HG02763 (cell line): ENCODE results near the gene PTRHD1.
"Not testable (repeated sequence)": the region's sequence is repeated elsewhere in the genome, so short reads cannot be mapped to it uniquely, and the experiment has no call there.

Experiments
- ATAC-seq: cut with Tn5 transposase; IDR thresholded peaks from one replicate; pipeline ENCODE4 v1.9.1; 2021; ENCODE audit warnings: mild to moderate bottlenecking, moderate library complexity; ENCODE audit not compliant: unreplicated experiment

The PTRHD1 gene

DNA sequence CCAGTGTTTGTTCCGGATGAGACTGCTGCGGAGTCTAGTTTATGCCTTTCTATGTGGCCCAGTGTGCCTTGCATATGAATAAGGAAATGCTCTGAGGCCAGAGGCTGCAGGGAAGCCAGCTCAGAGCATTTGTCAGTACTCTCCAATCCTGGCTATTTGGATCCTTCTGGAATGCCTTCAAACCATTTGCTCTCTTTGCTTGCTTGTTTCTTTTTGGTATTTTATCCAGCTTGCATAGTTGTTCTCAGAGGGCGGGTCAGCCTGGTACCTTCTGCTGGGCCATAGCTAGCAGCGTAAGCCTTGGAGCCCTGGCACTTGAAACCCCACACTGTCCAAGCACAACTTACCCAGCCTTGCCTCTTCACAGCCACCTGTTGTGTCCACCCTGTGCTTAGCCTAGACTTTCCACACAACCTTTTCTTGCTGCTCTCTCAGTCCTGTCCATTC lies 20.5 kb upstream of the PTRHD1 start:
- ATAC-seq = no peak

DNA sequence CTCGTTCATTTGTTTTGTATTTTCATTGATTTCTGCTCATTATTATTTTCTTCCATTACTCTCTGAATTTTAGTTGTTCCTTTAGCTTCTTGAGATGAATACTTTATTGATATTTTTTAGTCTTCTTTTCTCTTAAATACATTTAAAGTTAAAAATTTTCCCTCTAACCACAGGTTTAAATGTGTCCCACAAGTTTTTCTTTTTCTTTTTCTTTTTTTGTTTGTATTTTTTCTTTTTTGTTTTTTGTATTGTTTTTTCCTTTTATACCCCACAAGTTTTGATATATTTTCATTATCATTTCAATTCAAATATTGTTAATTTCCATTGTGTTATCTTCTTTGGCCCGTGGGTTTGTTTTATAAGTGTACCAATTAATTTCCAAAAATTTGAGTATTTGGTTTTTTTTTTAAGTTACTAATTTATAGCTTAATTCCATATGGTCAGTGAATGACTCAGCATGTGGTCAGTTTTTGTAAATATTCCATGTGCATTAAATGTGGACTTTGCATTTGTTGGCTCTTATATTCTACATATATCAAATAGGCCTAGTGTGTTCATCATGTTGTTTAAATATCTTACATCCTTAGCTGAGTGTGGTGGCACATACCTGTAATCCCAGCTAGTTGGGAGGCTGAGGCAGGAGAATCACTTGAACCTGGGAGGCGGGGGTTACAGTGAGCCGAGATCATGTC lies 16.3 kb upstream of the PTRHD1 start:
- ATAC-seq = no peak

DNA sequence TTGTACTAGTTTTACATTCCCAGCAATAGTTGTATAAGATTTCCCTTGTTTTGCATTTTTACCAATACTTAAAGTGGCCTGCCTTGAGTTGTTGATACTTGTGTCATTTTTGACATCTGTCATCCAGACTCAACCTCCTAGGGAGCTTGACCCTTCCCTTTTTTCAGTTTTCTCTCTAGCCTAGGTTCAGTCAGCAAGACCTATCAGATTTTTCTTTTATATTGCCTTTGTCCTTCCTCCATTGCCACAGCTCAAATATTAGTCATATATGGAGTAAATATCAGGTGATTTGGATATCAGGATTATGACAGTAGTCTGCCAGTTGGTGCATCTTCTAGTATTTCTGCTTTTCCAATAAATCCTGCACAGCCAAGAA lies 13.5 kb upstream of the PTRHD1 start:
- ATAC-seq = no peak

DNA sequence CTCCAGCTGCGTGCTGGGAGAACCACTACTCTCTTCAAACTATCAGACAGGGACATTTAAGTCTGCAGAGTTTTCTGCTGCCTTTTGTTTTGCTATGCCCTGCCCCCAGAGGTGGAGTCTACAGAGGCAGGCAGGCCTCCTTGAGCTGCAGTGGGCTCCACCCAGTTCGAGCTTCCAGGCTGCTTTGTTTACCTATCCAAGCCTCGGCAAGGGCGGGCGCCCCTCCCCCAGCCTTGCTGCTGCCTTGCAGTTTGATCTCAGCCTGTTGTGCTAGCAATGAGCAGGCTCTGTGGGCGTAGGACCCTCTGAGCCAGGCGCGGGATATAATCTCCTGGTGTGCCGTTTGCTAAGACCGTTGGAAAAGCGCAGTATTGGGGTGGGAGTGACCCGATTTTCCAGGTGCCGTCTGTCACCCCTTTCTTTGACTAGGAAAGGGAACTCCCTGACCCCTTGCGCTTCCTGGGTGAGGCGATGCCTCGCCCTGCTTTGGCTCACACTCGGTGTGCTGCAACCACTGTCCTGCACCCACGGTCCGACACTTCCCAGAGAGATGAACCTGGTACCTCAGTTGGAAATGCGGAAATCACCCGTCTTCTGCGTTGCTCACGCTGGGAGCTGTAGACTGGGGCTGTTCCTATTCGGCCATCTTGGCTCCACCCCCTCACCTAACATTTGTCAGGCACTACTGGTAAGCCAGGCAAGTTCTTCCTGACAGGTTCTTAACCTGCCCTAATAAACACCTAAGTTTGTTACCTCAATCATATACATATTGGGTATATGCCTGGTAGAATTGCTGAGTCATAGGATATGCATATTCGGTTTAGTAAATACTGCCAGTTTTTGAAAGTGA lies 12.8 kb upstream of the PTRHD1 start:
- not testable (repeated sequence) for ATAC-seq

DNA sequence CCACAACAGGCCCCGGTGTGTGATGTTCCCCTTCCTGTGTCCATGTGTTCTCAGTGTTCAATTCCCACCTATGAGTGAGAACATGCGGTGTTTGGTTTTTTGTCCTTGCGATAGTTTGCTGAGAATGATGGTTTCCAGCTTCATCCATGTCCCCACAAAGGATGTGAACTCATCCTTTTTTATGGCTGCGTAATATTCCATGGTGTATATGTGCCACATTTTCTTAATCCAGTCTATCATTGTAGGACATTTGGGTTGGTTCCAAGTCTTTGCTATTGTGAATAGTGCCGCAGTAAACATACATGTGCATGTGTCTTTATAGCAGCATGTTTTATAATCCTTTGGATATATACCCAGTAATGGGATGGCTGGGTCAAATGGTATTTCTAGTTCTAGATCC lies 7.3 kb upstream of the PTRHD1 start:
- not testable (repeated sequence) for ATAC-seq

DNA sequence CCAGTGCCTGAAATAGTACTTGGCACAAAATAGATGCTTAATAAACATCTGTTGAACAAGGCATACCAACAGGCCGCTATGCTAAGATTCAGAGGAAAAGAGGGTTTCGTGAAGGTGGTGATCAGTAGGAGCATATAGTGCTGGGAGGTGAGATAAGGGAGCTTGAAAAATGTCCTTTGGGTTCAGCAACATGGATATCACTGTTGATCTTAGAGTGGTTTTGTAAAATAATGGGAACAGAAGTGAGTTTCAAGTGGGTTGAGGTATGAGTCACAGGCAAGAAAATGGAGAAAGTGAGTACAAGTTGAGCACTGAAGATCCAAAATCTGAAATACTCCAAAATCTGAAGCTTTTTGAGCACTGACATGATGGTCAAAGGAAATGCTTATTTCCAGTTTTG lies 4.5 kb upstream of the PTRHD1 start:
- no peak for ATAC-seq

DNA sequence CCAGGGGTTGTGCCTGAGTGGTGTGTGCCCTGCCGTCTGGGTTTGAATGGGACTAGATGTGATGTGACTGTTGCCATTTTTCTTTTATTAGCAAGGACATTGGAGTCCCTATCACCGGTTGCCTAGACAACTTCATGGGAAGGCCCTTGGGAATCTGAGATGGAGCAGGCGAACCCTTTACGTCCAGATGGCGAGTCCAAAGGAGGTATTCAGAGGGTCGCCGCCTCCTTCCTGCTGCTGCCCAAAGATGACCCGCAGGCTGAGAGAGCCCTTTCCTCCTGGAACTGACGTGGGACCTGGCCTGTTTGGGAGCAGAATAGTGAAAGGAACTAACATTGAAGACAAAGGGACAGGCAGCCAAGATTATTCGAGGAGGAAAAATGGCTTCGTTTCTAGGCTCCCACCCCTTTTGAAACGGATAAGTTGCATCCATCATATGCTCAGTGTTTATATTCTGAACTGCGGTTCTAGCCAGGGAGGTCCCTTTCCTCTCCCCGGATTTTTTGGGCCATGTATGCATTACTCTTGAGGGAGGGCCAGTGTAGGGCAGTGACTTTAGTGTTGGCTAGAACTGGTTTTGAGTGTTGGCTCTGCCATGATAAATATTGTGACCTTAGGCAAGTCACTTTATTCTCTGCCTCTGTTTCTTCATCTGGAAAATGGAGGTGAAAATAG lies 707 bp upstream of the PTRHD1 start:
- no peak for ATAC-seq

DNA sequence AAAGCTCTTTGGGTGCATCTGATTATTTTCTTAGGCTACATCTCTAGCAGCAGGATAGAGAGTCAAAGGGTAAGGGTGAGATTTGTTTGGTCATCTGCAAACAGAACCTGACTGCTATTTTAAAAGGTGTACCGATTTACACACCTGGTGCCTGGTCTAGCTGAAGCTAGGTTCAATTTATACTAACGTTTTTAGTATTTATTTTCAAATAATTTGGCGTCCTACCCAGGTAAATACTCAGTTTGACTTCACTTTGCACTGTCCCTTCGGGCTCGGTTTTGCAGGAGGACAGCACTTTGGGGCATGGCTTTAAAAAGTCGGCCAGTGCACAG lies 683 bp downstream of the PTRHD1 start:
- ATAC-seq = no peak

DNA sequence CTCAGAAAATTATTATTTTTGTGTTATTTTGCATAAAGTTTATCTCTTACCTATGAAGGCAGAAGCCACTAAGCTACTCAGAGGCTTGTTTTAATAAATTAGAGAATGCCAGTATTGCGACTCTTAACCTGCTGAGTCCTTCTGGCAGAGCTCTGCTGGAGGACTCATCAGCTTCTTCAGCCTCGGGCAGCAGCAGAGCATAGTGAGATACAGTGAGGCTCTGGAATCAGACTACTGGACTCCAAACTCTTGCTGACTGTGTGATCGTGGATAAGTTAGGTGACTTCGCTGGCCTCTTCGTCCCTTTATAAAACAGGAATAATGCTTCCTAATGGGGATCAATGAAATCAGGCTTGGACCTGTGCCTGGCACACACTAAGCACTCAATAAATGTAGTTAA lies 1.7 kb downstream of the PTRHD1 start:
- no peak for ATAC-seq

DNA sequence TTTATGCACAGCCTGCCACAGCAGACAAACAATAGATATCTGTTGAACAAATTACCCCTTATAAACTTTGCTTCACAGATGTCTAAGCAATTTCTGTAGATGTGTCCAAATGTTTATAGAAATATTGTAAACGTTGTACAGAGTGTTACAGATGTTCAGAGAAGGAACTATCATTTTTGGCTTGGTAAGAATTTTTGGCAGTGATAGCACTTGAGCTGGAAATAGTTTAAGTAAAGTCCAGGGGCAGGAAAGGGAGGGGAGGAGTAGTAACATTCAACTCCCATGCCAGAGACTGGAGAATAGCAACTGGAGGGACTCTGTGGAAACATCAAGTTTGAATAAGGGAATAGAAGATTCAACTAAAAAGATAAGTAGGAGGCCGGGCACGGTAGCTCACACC lies 4.4 kb downstream of the PTRHD1 start:
- no peak for ATAC-seq

DNA sequence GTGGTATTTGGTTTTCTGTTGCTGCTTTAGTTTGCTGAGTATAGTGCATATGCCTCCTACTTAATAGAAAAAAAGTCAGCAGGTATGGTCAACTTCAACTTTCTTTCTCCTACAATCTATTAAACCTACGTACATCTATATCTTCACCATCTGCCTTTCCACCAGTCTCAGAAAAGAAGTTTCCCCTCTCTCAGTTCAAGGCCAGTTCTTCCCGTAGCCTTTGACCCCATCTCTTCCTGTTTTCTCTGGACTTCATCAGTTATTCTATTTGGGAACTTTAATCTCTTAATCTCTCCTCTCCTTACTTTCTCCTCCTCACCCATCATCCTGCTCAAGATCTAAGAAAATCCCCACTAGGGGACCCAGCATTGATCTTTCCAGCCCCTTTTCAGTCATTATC lies 5.7 kb downstream of the PTRHD1 start:
- ATAC-seq = no peak

DNA sequence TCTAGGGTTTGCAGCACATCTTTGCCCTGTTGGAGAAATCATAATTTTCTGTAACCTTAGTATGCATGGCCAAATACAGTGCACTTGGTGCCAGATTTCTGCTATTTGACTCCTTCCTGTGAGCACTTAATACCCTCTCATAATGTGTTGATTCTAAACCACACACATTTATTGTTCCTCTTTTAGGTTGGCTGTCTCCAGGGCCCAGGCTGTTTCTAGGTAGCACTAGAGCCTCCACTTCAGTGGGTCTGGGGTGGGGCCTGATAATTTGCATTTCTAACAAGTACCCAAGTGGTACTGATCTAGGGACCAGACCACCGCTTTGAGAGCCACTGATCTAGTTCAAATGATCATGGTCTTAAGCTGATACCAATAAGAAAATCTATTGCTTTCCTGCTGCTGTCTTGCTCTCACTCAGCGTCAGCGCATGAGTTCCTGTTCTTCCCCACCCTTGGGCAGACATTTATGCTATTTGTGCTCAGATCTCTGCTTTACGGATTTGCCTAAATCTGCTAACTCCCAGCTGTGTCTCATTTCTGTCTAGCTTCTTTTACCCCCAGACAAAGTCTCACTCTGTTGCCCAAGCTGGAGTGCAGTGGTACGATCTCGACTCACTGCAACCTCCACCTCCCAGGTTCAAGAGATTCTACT lies 7.4 kb downstream of the PTRHD1 start:
- ATAC-seq = no peak

DNA sequence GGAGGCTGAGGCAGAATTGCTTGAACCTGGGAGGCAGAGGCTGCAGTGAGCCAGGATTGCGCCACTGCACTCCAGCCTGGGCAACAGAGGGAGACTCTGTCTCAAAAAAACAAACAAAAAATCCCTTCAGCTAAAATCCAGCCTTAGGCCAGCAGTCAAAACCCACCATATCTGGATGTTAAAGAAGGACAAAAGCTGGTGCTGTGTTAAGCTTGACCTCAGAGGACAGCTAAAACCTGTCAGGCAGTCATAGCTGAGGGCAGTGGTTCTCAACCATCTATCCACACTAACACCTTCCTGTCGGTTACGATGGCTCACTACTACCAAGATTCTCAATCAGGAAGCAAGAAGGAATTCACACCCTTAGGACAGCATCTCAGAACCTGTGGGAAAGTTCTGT lies 9.6 kb downstream of the PTRHD1 start:
- no peak for ATAC-seq

DNA sequence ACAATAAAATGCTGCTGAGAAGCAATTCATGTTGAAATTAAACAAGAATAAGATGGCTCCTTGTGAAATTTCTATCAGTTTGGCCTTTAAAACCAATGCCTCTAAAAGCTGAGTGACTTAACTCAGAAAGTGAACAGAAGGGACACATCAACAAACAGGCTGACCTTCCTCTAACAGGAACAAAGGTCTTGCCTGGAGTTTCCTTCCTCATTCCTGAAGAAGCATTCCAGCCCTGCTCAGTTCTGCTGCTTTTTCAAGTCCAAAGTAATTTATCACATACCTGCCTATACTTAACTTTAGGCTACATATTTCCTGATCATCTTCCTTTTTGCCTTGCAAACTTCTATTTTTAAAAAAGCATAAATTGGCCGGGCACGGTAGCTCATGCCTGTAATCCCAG lies 14.1 kb downstream of the PTRHD1 start:
- ATAC-seq = no peak

DNA sequence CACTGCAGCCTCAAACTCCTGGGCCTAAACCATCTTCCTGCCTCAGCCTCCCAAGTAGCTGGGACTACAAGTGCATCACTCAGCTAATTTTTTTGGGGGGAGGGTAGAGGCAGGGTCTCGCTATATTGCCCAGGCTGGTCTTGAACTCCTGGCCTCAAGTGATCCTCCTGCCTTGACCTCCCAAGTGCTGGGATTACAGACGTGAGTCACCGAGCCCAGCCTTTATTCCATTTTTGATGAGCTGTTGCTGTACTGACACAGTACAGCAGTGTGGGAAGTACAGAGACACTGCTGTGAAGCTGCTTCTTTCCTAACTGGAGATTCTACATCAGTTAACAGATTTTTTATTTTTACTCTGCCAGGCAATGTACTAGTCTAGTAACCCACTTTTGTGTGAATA lies 18.8 kb downstream of the PTRHD1 start:
- ATAC-seq = no peak

DNA sequence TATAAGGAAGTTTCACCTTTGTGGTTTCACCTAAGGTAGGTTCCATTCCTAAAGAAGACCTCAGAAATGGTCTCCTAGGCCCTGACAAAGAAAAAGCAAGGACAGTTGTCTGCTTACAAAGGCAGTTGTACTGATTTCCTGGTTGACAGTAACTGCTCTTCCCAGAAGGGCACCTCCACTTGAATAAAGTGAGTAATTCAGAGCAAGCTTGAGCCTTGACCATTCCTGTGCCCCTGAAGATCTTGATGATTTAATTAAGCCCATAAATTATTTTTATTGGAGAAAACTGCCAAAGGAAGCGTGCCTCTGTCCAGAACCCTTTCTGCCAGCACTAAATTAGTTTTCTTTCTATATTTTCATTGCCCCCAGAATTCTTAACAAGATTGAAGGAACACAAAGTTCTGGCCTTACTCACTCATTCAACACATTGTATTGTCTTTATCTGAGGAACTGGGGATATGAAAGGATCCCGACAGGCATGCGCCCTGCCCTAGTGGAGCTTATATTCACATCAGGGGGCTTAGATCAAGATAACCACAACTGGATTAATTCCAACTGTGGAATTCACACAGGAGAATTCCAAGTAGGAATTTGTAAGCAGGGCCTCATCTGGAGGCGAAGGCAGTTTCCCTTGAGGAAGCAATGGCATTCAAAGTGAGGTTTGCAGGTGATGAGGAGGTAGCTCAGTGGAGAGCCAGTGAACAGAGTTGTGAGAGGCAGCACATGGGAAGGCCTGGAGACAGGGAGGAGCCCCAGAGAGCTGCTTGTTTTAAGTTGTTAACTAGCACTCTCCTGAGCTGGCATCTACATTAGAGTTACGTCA lies 21.2 kb downstream of the PTRHD1 start:
- ATAC-seq = no peak

DNA sequence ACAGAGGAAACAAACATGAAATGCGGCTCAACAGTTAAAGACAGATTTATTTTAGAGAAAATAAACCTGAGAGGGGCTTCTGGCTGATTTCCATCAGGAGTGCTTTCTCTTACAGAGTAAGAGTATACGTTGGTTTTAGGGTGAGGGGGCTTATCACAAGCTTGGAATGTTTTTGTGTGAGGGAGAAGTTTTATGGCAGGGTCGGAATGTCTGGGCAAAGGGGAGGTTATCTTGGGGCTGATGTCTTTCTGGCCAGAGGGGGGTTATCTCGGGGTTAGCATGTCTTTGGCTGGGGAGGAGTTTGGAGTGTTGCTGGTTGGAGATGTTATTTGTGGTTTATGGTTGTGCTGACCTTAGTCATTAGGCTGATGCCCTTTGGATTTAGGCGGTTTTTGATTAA lies 22.1 kb downstream of the PTRHD1 start:
- ATAC-seq = no peak

DNA sequence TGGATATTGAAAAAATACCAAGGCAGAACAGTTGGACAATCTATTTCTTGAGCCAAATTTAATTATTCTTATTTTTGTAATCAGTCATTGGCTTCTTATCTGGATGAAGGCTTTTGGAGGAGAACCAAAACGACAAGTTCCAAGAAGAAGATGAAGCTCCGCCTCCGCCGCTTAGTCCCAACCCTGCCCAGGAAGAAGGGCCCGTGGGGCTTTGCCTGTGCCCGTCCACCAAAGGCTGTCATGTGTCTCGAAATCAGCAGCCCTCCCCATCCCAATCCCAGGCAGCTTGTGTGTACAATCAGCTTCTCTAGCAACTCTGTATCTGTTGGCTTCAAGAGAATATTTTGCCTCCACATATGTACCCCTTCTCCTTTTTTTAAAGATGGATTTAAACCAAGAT lies 24.6 kb downstream of the PTRHD1 start:
- ATAC-seq = no peak

DNA sequence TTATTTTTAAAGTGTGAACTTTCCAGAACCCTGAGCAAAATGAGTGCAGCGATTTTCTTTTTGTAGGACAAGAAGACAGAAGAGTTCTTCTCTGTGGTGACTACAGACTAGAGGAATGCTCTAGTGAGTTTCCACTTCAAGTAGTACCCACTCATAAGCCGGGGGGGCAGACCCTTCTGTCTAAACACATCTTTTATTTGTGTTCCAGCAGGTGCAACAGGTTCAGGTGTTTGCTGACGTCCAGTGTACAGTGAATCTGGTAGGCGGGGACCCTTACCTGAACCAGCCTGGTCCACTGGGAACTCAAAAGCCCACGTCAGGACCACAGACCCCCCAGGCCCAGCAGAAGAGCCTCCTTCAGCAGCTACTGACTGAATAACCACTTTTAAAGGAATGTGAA lies 25.2 kb downstream of the PTRHD1 start:
- ATAC-seq = no peak

DNA sequence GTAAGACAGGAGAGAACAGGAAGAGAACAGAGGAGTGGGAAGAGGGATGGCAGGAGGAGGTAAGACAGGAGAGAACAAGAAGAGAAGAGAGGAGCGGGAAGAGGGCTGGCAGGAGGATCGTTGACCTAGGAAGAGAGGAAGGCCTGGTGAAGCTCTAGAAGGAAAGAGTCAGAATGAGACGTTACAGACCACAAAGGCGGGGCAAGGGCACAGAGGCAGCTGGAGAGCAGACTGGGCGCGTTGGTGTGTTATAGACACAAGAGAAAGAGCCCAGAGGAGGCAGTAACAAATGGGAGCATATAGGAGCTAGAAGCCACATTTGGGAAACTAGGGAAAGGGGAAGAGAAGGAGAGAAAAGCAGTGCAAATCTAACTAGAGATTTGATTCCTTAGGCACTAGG lies 26.6 kb downstream of the PTRHD1 start:
- ATAC-seq = no peak

DNA sequence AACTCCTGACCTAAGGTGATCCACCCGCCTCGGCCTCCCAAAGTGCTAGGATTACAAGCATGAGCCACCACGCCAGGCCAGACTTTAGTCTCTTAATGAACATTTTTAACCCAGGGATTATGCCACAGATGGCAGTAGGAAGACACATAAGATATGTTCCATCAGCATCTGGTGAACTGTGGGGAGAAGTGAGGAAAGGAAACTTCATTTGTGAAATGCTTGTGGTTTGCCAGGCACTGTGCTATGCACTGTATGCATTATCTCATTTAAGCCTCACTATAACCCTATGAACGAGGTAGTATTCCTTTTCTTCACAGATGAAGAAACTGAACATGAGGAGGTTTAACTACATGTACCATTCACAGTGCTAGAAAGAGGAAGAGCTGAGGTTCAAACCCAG lies 29.3 kb downstream of the PTRHD1 start:
- ATAC-seq = no peak
